Activated CD8-positive, alpha-beta memory T cell treated with anti-CD3 and anti-CD28 coated beads, Interleukin-2, amount 50 U/mL, for 1 hour (primary cell): ENCODE data around the gene RETN.

Experiments
- DNase-seq: peaks from one replicate; pipeline ENCODE4 v3.0.0-alpha.2; 2020; ENCODE audit errors: extremely low read depth

Gene RETN

DNA sequence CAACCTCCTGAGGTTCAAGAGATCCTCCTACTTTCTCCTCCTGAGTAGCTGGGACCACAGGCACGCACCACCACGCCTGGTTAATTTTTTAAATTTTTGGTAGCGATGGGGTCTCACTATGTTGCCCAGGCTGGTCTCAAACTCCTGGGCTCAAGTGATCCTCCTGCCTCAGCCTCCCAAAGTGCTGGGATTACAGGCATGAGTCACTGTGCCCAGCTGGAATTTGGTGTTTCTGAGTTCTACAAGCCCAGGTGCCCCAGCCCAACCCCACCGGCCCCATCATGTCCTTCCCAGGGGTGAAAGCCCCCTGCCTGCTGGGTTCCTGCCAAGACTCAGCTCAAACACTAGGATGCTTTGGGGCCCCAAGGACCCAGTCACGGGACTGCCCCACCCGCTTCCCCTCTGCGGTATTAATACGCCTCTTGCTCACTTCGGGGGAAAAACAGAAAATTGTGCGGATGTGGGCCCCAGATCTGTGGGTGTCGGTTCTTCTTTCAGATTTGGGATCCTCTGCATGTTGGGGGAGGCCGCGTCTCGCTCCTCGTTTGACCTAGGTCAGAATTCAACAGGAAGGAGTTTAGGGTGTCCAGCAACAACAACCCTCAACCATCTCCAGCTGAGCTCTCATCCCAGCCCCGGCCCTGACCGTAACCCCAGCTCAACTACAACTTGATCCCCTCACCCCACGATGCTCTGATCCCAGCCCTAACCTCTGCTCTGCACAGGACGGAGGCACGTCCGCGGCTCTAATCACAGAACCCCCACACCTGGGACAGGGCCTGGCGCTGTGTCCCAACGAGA, 36.7 kb downstream of the RETN start:
- DNase-seq, result peak; percentile 30

DNA sequence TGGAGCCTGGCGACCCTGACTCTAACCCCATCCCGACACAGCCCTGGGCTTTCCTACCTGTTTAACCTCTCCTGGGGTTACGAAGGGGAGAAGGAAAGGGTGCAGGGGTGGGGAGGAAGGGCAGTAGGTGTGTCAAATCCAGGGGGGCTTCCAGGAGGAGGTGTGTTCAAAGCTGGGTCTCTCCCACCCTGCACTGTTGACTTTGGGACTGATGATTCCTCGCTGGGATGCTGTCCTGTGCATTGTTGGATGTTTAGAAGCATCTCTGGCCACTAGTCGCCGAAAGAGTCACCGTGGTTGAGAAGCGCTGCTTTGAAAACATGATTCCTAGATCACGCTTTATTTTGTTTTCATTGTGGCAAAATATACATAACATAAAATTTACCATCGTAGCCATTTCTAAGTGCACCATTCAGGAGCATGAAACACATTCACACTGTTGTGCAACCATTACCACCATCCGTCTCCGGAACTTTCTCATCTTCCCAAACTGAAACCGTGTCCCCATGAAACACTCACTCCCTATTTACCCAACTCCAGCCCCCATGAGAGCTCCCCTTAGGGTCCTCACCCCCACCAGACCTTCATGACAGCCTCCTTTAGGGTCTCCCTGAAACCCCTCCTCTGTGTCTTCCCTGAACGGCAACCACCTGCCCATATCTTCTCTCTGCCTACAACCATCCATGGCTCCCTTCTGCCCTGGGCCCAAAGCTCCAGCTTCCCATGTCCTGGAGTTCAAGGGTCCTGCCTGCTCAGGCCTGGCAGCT, 37.5 kb downstream of the RETN start:
- DNase-seq, result no peak

DNA sequence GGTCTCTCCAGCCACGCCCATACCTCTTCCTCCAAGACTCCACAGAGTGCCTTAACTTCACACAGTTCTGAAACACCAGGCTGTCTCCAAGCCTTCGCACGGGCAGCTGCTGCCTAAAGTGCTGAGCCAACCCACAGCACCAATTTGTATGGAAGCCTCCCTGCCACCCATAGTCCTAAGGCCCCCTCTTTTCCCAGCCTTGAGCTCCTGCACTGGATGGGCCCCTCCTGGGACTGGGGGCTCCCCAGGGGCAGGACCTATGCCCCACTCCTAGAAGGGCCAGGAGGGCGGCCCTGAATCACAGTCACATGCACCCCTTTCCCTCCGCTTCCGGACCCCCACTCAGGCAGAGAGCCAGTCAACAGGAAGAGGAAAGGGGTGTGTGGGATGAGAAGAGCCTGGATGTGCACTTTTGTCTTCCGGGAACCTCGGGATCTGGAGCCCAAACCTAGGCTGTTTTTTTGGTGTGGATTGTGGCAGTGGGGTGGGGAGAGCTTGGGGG, 38.2 kb downstream of the RETN start:
- DNase-seq, result no peak

DNA sequence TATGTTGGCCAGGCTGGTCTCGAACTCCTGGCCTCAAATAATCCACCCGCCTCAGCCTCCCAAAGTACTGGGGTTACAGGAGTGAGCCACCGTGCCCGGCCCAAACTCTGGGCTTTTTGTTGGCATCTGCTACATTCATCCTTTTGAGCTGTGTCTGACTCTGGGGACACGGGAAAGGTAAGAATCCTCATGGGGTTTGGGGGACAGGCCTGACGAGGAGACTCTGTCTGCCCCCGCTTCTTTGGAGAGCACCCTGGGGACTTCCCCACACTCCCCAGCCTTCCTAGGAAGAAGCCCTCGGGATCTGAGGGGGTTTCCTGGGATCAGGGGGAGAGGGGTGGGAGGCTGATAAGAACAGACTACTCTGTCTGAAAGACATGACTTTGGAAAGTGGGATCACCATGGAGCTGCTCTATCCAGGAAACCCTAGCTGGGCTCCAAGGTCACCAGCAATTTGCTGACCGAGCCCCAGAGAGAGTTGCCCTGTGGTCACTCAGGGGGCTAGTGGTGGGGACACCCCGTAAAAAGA, 41.1 kb downstream of the RETN start:
- no peak for DNase-seq

DNA sequence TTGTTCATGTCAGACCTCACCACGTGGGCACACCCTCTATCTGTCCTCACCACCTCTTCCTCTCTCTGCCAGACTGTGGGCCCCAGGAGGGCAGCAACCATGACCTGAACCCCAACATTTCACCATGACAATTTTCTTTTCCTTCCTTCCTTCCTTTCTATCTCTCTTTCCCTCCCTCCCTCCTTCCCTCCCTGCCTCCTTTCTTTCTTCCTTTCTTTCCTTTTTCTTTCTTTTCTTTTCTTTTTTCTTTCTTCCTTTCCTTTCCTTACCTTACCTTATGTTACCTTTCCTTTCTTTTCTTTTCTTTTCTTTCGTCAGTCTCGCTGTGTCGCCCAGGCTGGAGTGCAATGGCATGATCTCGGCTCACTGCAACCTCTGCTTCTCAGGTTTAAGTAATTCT, 41.8 kb downstream of the RETN start:
- DNase-seq, result no peak

DNA sequence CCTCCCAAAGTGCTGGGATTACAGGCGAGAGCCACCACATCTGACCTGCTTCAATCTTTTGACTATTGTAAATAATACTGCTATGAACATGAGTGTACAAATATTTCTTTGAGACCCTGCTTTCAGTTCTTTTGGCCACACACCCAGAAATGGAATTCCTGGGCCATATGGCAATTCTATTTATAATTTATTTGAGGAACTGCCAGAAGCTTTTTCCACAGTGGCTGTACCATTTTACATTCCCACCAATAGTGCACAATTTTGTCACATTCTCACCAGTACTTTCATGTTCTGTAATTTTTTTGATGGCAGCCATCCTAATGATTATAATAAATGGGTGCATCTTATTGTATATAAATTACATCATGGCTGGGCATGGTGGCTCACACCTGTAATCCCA, 46.8 kb downstream of the RETN start:
- no peak for DNase-seq

DNA sequence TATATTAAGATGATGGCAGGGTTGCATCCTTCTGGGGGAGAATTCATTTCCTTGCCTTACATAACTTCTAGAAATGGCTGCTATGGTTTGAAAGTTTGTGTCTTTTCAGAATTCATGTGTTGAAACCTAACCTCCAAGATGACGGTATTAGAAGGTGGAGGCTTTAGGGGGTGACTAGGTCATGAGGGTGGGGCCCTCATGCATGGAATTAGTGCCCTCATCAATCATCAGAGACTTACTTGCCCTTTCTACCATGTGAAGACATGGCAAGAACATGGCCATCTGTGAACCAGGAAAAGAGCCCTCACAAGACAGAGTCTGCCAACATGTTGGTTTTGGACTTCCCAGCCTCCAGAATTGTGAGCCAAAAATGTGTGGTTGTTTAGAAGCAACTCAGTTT, 47.9 kb downstream of the RETN start:
- DNase-seq, result no peak

DNA sequence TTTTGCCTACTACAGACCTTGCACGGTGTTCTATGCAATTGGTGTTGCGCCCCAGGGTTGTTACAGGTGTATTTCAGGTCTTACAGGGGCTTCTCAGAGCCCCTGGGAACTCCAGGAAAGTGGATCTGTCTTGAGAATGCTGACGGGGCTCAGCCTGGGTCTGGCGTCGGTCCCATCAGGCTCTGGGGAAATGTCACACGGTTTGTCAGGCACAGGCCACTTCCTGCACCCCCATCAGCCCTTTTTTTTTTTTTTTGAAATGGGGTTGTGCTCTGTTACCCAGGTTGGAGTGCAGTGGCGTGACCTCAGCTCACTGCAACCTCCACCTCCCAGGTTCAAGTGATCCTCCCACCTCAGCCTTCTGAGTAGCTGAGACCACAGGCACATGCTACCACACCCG, 49.8 kb downstream of the RETN start:
- no peak for DNase-seq
